SK-N-SH treated with all-trans-retinoic acid at 6 μM for 48 hours (cell line): Measurements from ENCODE around the gene PARM1.

Experiments used
- ATAC-seq: fragments of 200-7000 bp; cut with Tn5 transposase; 3 replicates; pipeline ENCODE4 v1.9.1; 2020; ENCODE audit warnings: mild to moderate bottlenecking, moderate library complexity
- ARNTL ChIP-seq: fragments of 450-650 bp; formaldehyde crosslinking; IDR thresholded peaks from 2 replicates; pipeline ENCODE4 v1.5.0; 2020; ENCODE audit warnings: low read depth, mild to moderate bottlenecking, moderate library complexity, borderline replicate concordance
- BACH2 ChIP-seq: fragments of 250-450 bp; sonication (Bioruptor Pico); IDR thresholded peaks from 2 replicates; pipeline ENCODE4 v1.9.0; 2021; ENCODE audit warnings: mild to moderate bottlenecking, borderline replicate concordance
- CSDC2 ChIP-seq: fragments of 250-450 bp; sonication (Bioruptor Pico); IDR thresholded peaks from 2 replicates; pipeline ENCODE4 v1.5.0; 2020; ENCODE audit warnings: mild to moderate bottlenecking, moderate library complexity
- ESRRG ChIP-seq: fragments of 250-450 bp; sonication (Bioruptor Pico); IDR thresholded peaks from 2 replicates; pipeline ENCODE4 v1.6.1; 2021; ENCODE audit warnings: mild to moderate bottlenecking
- GLIS3 ChIP-seq: fragments of 250-450 bp; sonication (Bioruptor Pico); IDR thresholded peaks from 2 replicates; pipeline ENCODE4 v1.5.0; 2020; ENCODE audit warnings: mild to moderate bottlenecking, moderate library complexity
- ISL1 ChIP-seq: fragments of 250-450 bp; sonication (Bioruptor Pico); IDR thresholded peaks from 2 replicates; pipeline ENCODE4 v2.1.2; 2022; ENCODE audit warnings: mild to moderate bottlenecking, moderate library complexity
- POU6F1 ChIP-seq: fragments of 250-450 bp; sonication (Bioruptor Pico); IDR thresholded peaks from 2 replicates; pipeline ENCODE4 v1.8.0; 2021; ENCODE audit warnings: low read depth, mild to moderate bottlenecking, moderate library complexity, borderline replicate concordance
- PPARA ChIP-seq: fragments of 250-450 bp; sonication (Bioruptor Pico); IDR thresholded peaks from 2 replicates; pipeline ENCODE4 v1.5.0; 2020; ENCODE audit warnings: mild to moderate bottlenecking, borderline replicate concordance
- RARB ChIP-seq: fragments of 250-450 bp; sonication (Bioruptor Pico); IDR thresholded peaks from 2 replicates; pipeline ENCODE4 v1.8.0; 2021; ENCODE audit warnings: mild to moderate bottlenecking, moderate library complexity
- SNAI2 ChIP-seq: fragments of 250-450 bp; sonication (Bioruptor Pico); IDR thresholded peaks from 2 replicates; pipeline ENCODE4 v1.5.0; 2020; ENCODE audit warnings: mild to moderate bottlenecking, moderate library complexity
- TCF4 ChIP-seq: fragments of 250-450 bp; sonication (Bioruptor Pico); IDR thresholded peaks from 2 replicates; pipeline ENCODE4 v1.8.0; 2021; ENCODE audit warnings: mild to moderate bottlenecking, moderate library complexity, borderline replicate concordance
- TOX ChIP-seq: fragments of 250-450 bp; sonication (Bioruptor Pico); IDR thresholded peaks from 2 replicates; pipeline ENCODE4 v1.8.0; 2021; ENCODE audit warnings: mild to moderate bottlenecking, moderate library complexity, borderline replicate concordance
- ZFP3 ChIP-seq: fragments of 250-450 bp; sonication (Bioruptor Pico); IDR thresholded peaks from 2 replicates; pipeline ENCODE4 v1.5.0; 2020; ENCODE audit warnings: mild to moderate bottlenecking, moderate library complexity
- ZFP30 ChIP-seq: fragments of 450-650 bp; formaldehyde crosslinking; IDR thresholded peaks from 2 replicates; pipeline ENCODE4 v1.5.0; 2022; ENCODE audit warnings: mild to moderate bottlenecking, moderate library complexity
- ZNF565 ChIP-seq: fragments of 450-650 bp; formaldehyde crosslinking; conservative IDR thresholded peaks from 2 replicates; pipeline ENCODE4 v1.5.0; 2020; ENCODE audit warnings: low read depth, mild to moderate bottlenecking, moderate library complexity
- ZNF70 ChIP-seq: fragments of 450-650 bp; formaldehyde crosslinking; IDR thresholded peaks from 2 replicates; pipeline ENCODE4 v1.5.0; 2020; ENCODE audit warnings: mild to moderate bottlenecking, moderate library complexity
- ZNF8 ChIP-seq: fragments of 450-650 bp; formaldehyde crosslinking; IDR thresholded peaks from 2 replicates; pipeline ENCODE4 v1.5.0; 2020; ENCODE audit warnings: mild to moderate bottlenecking, moderate library complexity
- TF ChIP-seq, protein P1 (sequence below): fragments of 250-450 bp; sonication (Bioruptor Pico); IDR thresholded peaks from 2 replicates; pipeline ENCODE4 v1.5.1; 2021; ENCODE audit warnings: mild to moderate bottlenecking, moderate library complexity
- TF ChIP-seq, protein P2 (sequence below): fragments of 250-450 bp; sonication (Bioruptor Pico); IDR thresholded peaks from 2 replicates; pipeline ENCODE4 v1.5.0; 2020; ENCODE audit warnings: mild to moderate bottlenecking, moderate library complexity

The PARM1 gene

DNA sequence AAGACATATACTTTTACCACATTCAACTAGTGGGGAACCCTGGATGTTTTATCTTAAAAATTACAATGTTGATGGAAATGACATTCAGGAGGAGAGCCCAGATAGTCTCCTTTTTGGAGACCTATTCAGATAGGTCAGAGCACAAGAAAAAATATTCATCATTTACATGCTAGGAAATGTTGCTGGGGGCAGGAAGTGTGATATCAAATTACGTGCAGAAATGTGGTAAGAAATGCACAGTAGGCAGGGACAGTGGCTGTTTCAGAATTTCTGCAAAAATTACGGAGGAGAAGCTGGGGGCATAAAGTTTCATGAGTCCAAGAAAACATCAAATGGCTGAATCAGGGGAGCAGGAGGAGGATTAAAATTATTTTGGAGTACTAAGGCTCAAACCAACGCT is 8.2 kb downstream of the PARM1 start:
- TF ChIP-seq POU6F1 = no peak
- no peak for TF ChIP-seq CSDC2 (CRISPR knock-in tag)

GRCh38 chr4:74942251-74942917 is 9.5 kb downstream of the PARM1 start:
- no peak for ATAC-seq
- TF ChIP-seq PPARA (CRISPR knock-in tag) = no peak
- TF ChIP-seq, protein P1, sequence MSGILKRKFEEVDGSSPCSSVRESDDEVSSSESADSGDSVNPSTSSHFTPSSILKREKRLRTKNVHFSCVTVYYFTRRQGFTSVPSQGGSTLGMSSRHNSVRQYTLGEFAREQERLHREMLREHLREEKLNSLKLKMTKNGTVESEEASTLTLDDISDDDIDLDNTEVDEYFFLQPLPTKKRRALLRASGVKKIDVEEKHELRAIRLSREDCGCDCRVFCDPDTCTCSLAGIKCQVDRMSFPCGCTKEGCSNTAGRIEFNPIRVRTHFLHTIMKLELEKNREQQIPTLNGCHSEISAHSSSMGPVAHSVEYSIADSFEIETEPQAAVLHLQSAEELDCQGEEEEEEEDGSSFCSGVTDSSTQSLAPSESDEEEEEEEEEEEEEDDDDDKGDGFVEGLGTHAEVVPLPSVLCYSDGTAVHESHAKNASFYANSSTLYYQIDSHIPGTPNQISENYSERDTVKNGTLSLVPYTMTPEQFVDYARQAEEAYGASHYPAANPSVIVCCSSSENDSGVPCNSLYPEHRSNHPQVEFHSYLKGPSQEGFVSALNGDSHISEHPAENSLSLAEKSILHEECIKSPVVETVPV (CRISPR knock-in tag) = no peak
- TF ChIP-seq, protein P2, sequence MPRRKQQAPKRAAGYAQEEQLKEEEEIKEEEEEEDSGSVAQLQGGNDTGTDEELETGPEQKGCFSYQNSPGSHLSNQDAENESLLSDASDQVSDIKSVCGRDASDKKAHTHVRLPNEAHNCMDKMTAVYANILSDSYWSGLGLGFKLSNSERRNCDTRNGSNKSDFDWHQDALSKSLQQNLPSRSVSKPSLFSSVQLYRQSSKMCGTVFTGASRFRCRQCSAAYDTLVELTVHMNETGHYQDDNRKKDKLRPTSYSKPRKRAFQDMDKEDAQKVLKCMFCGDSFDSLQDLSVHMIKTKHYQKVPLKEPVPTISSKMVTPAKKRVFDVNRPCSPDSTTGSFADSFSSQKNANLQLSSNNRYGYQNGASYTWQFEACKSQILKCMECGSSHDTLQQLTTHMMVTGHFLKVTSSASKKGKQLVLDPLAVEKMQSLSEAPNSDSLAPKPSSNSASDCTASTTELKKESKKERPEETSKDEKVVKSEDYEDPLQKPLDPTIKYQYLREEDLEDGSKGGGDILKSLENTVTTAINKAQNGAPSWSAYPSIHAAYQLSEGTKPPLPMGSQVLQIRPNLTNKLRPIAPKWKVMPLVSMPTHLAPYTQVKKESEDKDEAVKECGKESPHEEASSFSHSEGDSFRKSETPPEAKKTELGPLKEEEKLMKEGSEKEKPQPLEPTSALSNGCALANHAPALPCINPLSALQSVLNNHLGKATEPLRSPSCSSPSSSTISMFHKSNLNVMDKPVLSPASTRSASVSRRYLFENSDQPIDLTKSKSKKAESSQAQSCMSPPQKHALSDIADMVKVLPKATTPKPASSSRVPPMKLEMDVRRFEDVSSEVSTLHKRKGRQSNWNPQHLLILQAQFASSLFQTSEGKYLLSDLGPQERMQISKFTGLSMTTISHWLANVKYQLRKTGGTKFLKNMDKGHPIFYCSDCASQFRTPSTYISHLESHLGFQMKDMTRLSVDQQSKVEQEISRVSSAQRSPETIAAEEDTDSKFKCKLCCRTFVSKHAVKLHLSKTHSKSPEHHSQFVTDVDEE (CRISPR knock-in tag) = no peak
- no peak for TF ChIP-seq TCF4 (CRISPR knock-in tag)
- TF ChIP-seq CSDC2 (CRISPR knock-in tag) = no peak

More for the DNA sequence above, 8.2 kb downstream of the PARM1 start:
- no peak for ATAC-seq

GRCh38 chr4:74942918-74943253 is 10.0 kb downstream of the PARM1 start:
- ATAC-seq = no peak

More at GRCh38 chr4:74942918-74943253, 10.0 kb downstream of the PARM1 start:
- no peak for TF ChIP-seq BACH2 (CRISPR knock-in tag)
- no peak for TF ChIP-seq ZFP3
- no peak for TF ChIP-seq PPARA (CRISPR knock-in tag)
- no peak for TF ChIP-seq TCF4 (CRISPR knock-in tag)
- no peak for TF ChIP-seq GLIS3 (CRISPR knock-in tag)
- TF ChIP-seq, protein P2 (CRISPR knock-in tag) = no peak
- no peak for TF ChIP-seq ARNTL
- TF ChIP-seq RARB (CRISPR knock-in tag) = no peak
- TF ChIP-seq, protein P1 (CRISPR knock-in tag) = no peak
- TF ChIP-seq SNAI2 = no peak
- TF ChIP-seq POU6F1 = no peak
- TF ChIP-seq ESRRG (CRISPR knock-in tag) = no peak
- no peak for TF ChIP-seq ISL1 (CRISPR knock-in tag)
- no peak for TF ChIP-seq ZFP30
- TF ChIP-seq ZNF8 (CRISPR knock-in tag) = no peak
- TF ChIP-seq ZNF70 (CRISPR knock-in tag) = no peak
- no peak for TF ChIP-seq TOX (CRISPR knock-in tag)
- TF ChIP-seq ZNF565 (CRISPR knock-in tag) = no peak
